ENCODE measurements around the gene TRIM34. TPM values are rescaled to one million over a fixed set of nuclear protein-coding genes. Genes with fewer than 3 reads are reported as not detected.
A peak's percentile ranks its signal among the peaks of the same experiment; 100 is the strongest.

The TRIM34 gene
- total and polyA plus RNA-seq, 2 experiments from 2014 or later = 3.9 to 5.1 TPM

GRCh38 chr11:5622802-5623201, 2.0 kb upstream of the TRIM34 start:
- no peak for DNase-seq
- in situ Hi-C loops (cut with MboI) = no loop called here
- H3K4me3 ChIP-seq = no peak overlapping the region
- H3K27ac ChIP-seq = no peak overlapping the region
- peaks cover 37% of the 10 kb centered on the region for H3F3A ChIP-seq (ENCODE audit: insufficient read depth)
- no peaks in the 10 kb centered on the region for H3K79me2 ChIP-seq (ENCODE audit: insufficient read depth)
- H4K20me1 ChIP-seq (ENCODE audit: insufficient read depth) = no peaks in the 10 kb centered on the region
- no peaks in the 10 kb centered on the region for H3K9me3 ChIP-seq (ENCODE audit: low read depth)
- WGBS, 2 experiments (ENCODE audit: low coverage in 1 of 2, low lambda C conversion rate in 2 of 2, missing lambda C conversion rate in 2 of 2) = 98 to 100% methylated on average over 3 of the region's 3 CpGs
- no peak overlapping the region for H2AFZ ChIP-seq
- no peaks in the 10 kb centered on the region for H3K27me3 ChIP-seq (replicated peaks; ENCODE audit: insufficient read depth)
- H3K4me2 ChIP-seq (ENCODE audit: unreplicated experiment) = no peak overlapping the region
- no peaks in the 10 kb centered on the region for H3K36me3 ChIP-seq (ENCODE audit: low read depth)
- TF ChIP-seq EZH2phosphoT487 (IDR thresholded peaks at IDR 0.05; ENCODE audit: insufficient read depth, low read depth) (no peak), EZH2 (IDR thresholded peaks at IDR 0.05; ENCODE audit: insufficient read depth, poor library complexity, severe bottlenecking) (no peak)
- H3K4me1 ChIP-seq (ENCODE audit: insufficient read depth) = peaks cover 59% of the 10 kb centered on the region
- H3K9me2 ChIP-seq (ENCODE audit: insufficient read depth) = no peaks in the 10 kb centered on the region
- H3K9ac ChIP-seq = no peak overlapping the region

GRCh38 chr11:5625281-5625680, 480 bp downstream of the TRIM34 start:
- Histone ChIP-seq H3F3A (ENCODE audit: insufficient read depth) (peaks cover 18% of the 10 kb centered on the region), H3K4me3 (peak overlapping the region; percentile 95), H3K9me3 (ENCODE audit: low read depth) (no peaks in the 10 kb centered on the region), H3K4me1 (ENCODE audit: insufficient read depth) (peaks cover 36% of the 10 kb centered on the region), H4K20me1 (ENCODE audit: insufficient read depth) (no peaks in the 10 kb centered on the region), H3K27ac (peak overlapping the region; percentile 59), H3K27me3 (replicated peaks; ENCODE audit: insufficient read depth) (no peaks in the 10 kb centered on the region), H3K36me3 (ENCODE audit: low read depth) (no peaks in the 10 kb centered on the region), H2AFZ (peak overlapping the region; percentile 97), H3K79me2 (ENCODE audit: insufficient read depth) (no peaks in the 10 kb centered on the region), H3K9ac (peak overlapping the region; percentile 84), H3K4me2 (ENCODE audit: unreplicated experiment) (peak overlapping the region; percentile 92), H3K9me2 (ENCODE audit: insufficient read depth) (no peaks in the 10 kb centered on the region)
- in situ Hi-C loops (cut with MboI) = no loop called here
- TF ChIP-seq EZH2phosphoT487 (IDR thresholded peaks at IDR 0.05; ENCODE audit: insufficient read depth, low read depth) = no peak
- no peak for TF ChIP-seq EZH2 (IDR thresholded peaks at IDR 0.05; ENCODE audit: insufficient read depth, poor library complexity, severe bottlenecking)
- peak; percentile 13 for DNase-seq
- 19 to 26% methylated on average over 4 of the region's 4 CpGs for WGBS, 2 experiments (ENCODE audit: low coverage in 1 of 2, low lambda C conversion rate in 2 of 2, missing lambda C conversion rate in 2 of 2)

GRCh38 chr11:5626196-5626595, 1.4 kb downstream of the TRIM34 start:
- no peaks in the 10 kb centered on the region for H3K36me3 ChIP-seq (ENCODE audit: low read depth)
- 73 to 76% methylated on average over 5 of the region's 5 CpGs for WGBS, 2 experiments (ENCODE audit: low coverage in 1 of 2, low lambda C conversion rate in 2 of 2, missing lambda C conversion rate in 2 of 2)
- no peak overlapping the region for H2AFZ ChIP-seq
- H3K9me2 ChIP-seq (ENCODE audit: insufficient read depth) = no peaks in the 10 kb centered on the region
- H3K27me3 ChIP-seq (replicated peaks; ENCODE audit: insufficient read depth) = no peaks in the 10 kb centered on the region
- H3K4me1 ChIP-seq (ENCODE audit: insufficient read depth) = peaks cover 27% of the 10 kb centered on the region
- H3K27ac ChIP-seq = peak overlapping the region; percentile 62
- H3K9me3 ChIP-seq (ENCODE audit: low read depth) = no peaks in the 10 kb centered on the region
- DNase-seq = peak; percentile 68
- H3K79me2 ChIP-seq (ENCODE audit: insufficient read depth) = no peaks in the 10 kb centered on the region
- no peak overlapping the region for H3K9ac ChIP-seq
- H3K4me2 ChIP-seq (ENCODE audit: unreplicated experiment) = peak overlapping the region; percentile 92
- peaks cover 9% of the 10 kb centered on the region for H3F3A ChIP-seq (ENCODE audit: insufficient read depth)
- H3K4me3 ChIP-seq = no peak overlapping the region
- in situ Hi-C loops (cut with MboI) = no loop called here
- TF ChIP-seq EZH2 (IDR thresholded peaks at IDR 0.05; ENCODE audit: insufficient read depth, poor library complexity, severe bottlenecking) (no peak), EZH2phosphoT487 (IDR thresholded peaks at IDR 0.05; ENCODE audit: insufficient read depth, low read depth) (no peak)
- H4K20me1 ChIP-seq (ENCODE audit: insufficient read depth) = no peaks in the 10 kb centered on the region

GRCh38 chr11:5631417-5631816, 6.6 kb downstream of the TRIM34 start:
- WGBS, 2 experiments (ENCODE audit: low coverage in 1 of 2, low lambda C conversion rate in 2 of 2, missing lambda C conversion rate in 2 of 2) = 74 to 76% methylated on average over 2 of the region's 2 CpGs
- H3K9ac ChIP-seq = no peak overlapping the region
- H3K9me2 ChIP-seq (ENCODE audit: insufficient read depth) = no peaks in the 10 kb centered on the region
- 0 out of 2 replicates have a peak, but pooled peaks cover 4% of the 10 kb centered on the region for H3K36me3 ChIP-seq (ENCODE audit: low read depth)
- TF ChIP-seq EZH2 (IDR thresholded peaks at IDR 0.05; ENCODE audit: insufficient read depth, poor library complexity, severe bottlenecking) (no peak), EZH2phosphoT487 (IDR thresholded peaks at IDR 0.05; ENCODE audit: insufficient read depth, low read depth) (no peak)
- no peak overlapping the region for H3K4me3 ChIP-seq
- H2AFZ ChIP-seq = no peak overlapping the region
- peaks cover under 1% of the 10 kb centered on the region; the same call in 1 of the 2 replicates for H3K4me1 ChIP-seq (ENCODE audit: insufficient read depth)
- H3K27ac ChIP-seq = no peak overlapping the region
- no peaks in the 10 kb centered on the region for H3F3A ChIP-seq (ENCODE audit: insufficient read depth)
- no peaks in the 10 kb centered on the region for H3K9me3 ChIP-seq (ENCODE audit: low read depth)
- H3K4me2 ChIP-seq (ENCODE audit: unreplicated experiment) = no peak overlapping the region
- in situ Hi-C loops (cut with MboI) = no loop called here
- H4K20me1 ChIP-seq (ENCODE audit: insufficient read depth) = no peaks in the 10 kb centered on the region
- no peaks in the 10 kb centered on the region for H3K27me3 ChIP-seq (replicated peaks; ENCODE audit: insufficient read depth)
- H3K79me2 ChIP-seq (ENCODE audit: insufficient read depth) = no peaks in the 10 kb centered on the region
- no peak for DNase-seq
